Osteocyte (in vitro differentiated cells): Measurements from ENCODE around the gene MNT. TPM values are rescaled to one million over a fixed set of nuclear protein-coding genes. Genes with fewer than 3 reads are reported as not detected.

Experiments used
- DNase-seq: peaks from one replicate; pipeline ENCODE4 v3.0.0; 2021; ENCODE audit warnings: mixed read lengths; ENCODE audit not compliant: unreplicated experiment; ENCODE audit errors: extremely low spot score
- H3K27ac Mint-ChIP-seq: one replicate; pipeline ENCODE4 v1.8.0; 2021; ENCODE audit warnings: mild to moderate bottlenecking, mixed read lengths; ENCODE audit not compliant: unreplicated experiment
- H3K27me3 Mint-ChIP-seq: one replicate; pipeline ENCODE4 v1.8.0; 2021; ENCODE audit warnings: mixed read lengths; ENCODE audit not compliant: unreplicated experiment
- H3K36me3 Mint-ChIP-seq: one replicate; pipeline ENCODE4 v1.8.0; 2021; ENCODE audit warnings: mixed read lengths; ENCODE audit not compliant: unreplicated experiment
- H3K4me1 Mint-ChIP-seq: one replicate; pipeline ENCODE4 v1.8.0; 2021; ENCODE audit warnings: mixed read lengths; ENCODE audit not compliant: unreplicated experiment
- H3K4me3 Mint-ChIP-seq: one replicate; pipeline ENCODE4 v1.8.0; 2021; ENCODE audit warnings: mild to moderate bottlenecking, moderate library complexity, mixed read lengths; ENCODE audit not compliant: unreplicated experiment
- H3K9me3 Mint-ChIP-seq: one replicate; pipeline ENCODE4 v1.8.0; 2021; ENCODE audit warnings: mixed read lengths; ENCODE audit not compliant: unreplicated experiment
- CTCF ChIP-seq: fragments of 200-600 bp; sonication (generic); IDR thresholded peaks from 2 replicates; pipeline ENCODE4 v1.5.0; 2021; ENCODE audit warnings: antibody characterized with exemption, mild to moderate bottlenecking, moderate library complexity
- total RNA-seq: library from RNA; stranded (reverse); gene quantifications from 2 replicates; pipeline ENCODE4 v1.2.1, GENCODE V29; 2021

MNT gene
- total RNA-seq, 1 donor from 2014 or later = 30.4 TPM

- no peak for TF ChIP-seq CTCF
- DNase-seq = no peak
- H3K9me3 Mint-ChIP-seq = no peaks in the 10 kb centered on the region
- no peak overlapping the region for H3K27ac Mint-ChIP-seq
- peaks cover 36% of the 10 kb centered on the region for H3K36me3 Mint-ChIP-seq
- no peak overlapping the region for H3K4me3 Mint-ChIP-seq
- no peaks in the 10 kb centered on the region for H3K27me3 Mint-ChIP-seq
- peaks cover 7% of the 10 kb centered on the region for H3K4me1 Mint-ChIP-seq
These were observed 35.0 kb upstream of the MNT start for GRCh38 chr17:2435862-2436261.

- Mint-ChIP-seq H3K9me3 (no peaks in the 10 kb centered on the region), H3K4me1 (peaks cover 7% of the 10 kb centered on the region), H3K27me3 (no peaks in the 10 kb centered on the region), H3K4me3 (no peak overlapping the region), H3K27ac (no peak overlapping the region), H3K36me3 (peaks cover 34% of the 10 kb centered on the region)
- DNase-seq = no peak
- TF ChIP-seq CTCF = no peak
These were observed 34.4 kb upstream of the MNT start for GRCh38 chr17:2435181-2435741.

- H3K9me3 Mint-ChIP-seq = no peaks in the 10 kb centered on the region
- no peaks in the 10 kb centered on the region for H3K27me3 Mint-ChIP-seq
- peaks cover 4% of the 10 kb centered on the region for H3K4me1 Mint-ChIP-seq
- H3K36me3 Mint-ChIP-seq = peaks cover 29% of the 10 kb centered on the region
- TF ChIP-seq CTCF = no peak
- H3K27ac Mint-ChIP-seq = no peak overlapping the region
- no peak overlapping the region for H3K4me3 Mint-ChIP-seq
- no peak for DNase-seq
These were observed 32.8 kb upstream of the MNT start for GRCh38 chr17:2433696-2434095.

- H3K27me3 Mint-ChIP-seq = no peaks in the 10 kb centered on the region
- no peak overlapping the region for H3K4me3 Mint-ChIP-seq
- TF ChIP-seq CTCF = no peak
- no peaks in the 10 kb centered on the region for H3K9me3 Mint-ChIP-seq
- DNase-seq = no peak
- no peaks in the 10 kb centered on the region for H3K4me1 Mint-ChIP-seq
- H3K27ac Mint-ChIP-seq = no peak overlapping the region
- H3K36me3 Mint-ChIP-seq = peaks cover 11% of the 10 kb centered on the region
These were observed 27.1 kb upstream of the MNT start for GRCh38 chr17:2427910-2428309.

GRCh38 chr17:2427215-2427614, 26.4 kb upstream of the MNT start:
- H3K36me3 Mint-ChIP-seq = peaks cover 9% of the 10 kb centered on the region
- no peak overlapping the region for H3K27ac Mint-ChIP-seq

More at GRCh38 chr17:2427215-2427614, 26.4 kb upstream of the MNT start:
- Mint-ChIP-seq H3K9me3 (no peaks in the 10 kb centered on the region), H3K4me3 (no peak overlapping the region), H3K4me1 (no peaks in the 10 kb centered on the region), H3K27me3 (no peaks in the 10 kb centered on the region)
- no peak for DNase-seq
- TF ChIP-seq CTCF = no peak
